Neutrophil (primary cell): ENCODE measurements around the gene NQO1.

Source experiments
- H3K27ac ChIP-seq: fragments of 200-600 bp; sonication (generic); 2 replicates; pipeline ENCODE4 v1.5.1; 2016; ENCODE audit warnings: mild to moderate bottlenecking, moderate library complexity
- H3K27me3 ChIP-seq: fragments of 200-600 bp; sonication (generic); 2 replicates; pipeline ENCODE4 v1.6.0; 2016; ENCODE audit warnings: mild to moderate bottlenecking
- H3K36me3 ChIP-seq: fragments of 200-600 bp; sonication (generic); 2 replicates; pipeline ENCODE4 v1.5.1; 2017
- H3K4me1 ChIP-seq, 2 experiments: fragments of 200-600 bp in 1 of 2; sonication (generic) in 1 of 2; 1 replicate in 1 of 2; 2 replicates in 1 of 2; pipeline versions ENCODE4 v1.5.1 to v1.6.1; 2013 to 2016; ENCODE audit warnings: low read depth in 1 of 2, low read length in 1 of 2, mild to moderate bottlenecking in 1 of 2, moderate library complexity in 1 of 2; ENCODE audit not compliant: control insufficient read depth in 1 of 2, insufficient read depth in 1 of 2
- H3K4me3 ChIP-seq, 2 experiments: fragments of 200-600 bp in 1 of 2; sonication (generic) in 1 of 2; 1 replicate in 1 of 2; 2 replicates in 1 of 2; pipeline ENCODE4 v1.5.1; 2013 to 2016; ENCODE audit warnings: low read depth in 1 of 2, low read length in 1 of 2, mild to moderate bottlenecking in 1 of 2, moderate library complexity in 1 of 2
- H3K9me3 ChIP-seq: fragments of 200-600 bp; sonication (generic); 2 replicates; pipeline ENCODE4 v1.5.1; 2016
- TF ChIP-seq, protein P1 (sequence below): fragments of 200-600 bp; sonication (generic); IDR thresholded peaks from 2 replicates; pipeline ENCODE4 v1.5.1; 2016; ENCODE audit warnings: antibody characterized with exemption

NQO1 gene

DNA sequence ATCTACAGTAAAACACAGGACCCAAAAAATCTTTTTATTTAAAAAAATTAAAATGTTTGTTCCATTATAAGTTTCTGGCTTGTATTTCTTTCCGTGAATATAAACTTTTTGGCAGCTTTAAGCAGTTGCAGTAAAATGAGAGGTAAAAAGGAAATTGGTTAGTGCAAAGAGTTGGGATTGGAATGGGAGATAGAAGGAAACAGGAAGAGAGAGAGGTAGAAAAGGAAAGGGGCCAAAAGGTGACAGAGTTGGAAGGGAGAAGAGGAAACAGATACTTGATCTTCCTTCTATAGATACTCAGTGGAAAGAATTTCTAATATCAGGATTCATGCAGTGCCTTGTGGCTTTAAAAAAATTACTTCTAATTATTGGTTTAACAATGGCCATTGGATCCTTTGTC is 63.5 kb downstream of the NQO1 start:
- Histone ChIP-seq H3K4me3 (no peak overlapping the region), H3K36me3 (peaks cover 35% of the 10 kb centered on the region), H3K4me1 (no peaks in the 10 kb centered on the region), H3K27ac (no peak overlapping the region), H3K9me3 (no peaks in the 10 kb centered on the region), H3K27me3 (no peaks in the 10 kb centered on the region)
- TF ChIP-seq, protein P1, sequence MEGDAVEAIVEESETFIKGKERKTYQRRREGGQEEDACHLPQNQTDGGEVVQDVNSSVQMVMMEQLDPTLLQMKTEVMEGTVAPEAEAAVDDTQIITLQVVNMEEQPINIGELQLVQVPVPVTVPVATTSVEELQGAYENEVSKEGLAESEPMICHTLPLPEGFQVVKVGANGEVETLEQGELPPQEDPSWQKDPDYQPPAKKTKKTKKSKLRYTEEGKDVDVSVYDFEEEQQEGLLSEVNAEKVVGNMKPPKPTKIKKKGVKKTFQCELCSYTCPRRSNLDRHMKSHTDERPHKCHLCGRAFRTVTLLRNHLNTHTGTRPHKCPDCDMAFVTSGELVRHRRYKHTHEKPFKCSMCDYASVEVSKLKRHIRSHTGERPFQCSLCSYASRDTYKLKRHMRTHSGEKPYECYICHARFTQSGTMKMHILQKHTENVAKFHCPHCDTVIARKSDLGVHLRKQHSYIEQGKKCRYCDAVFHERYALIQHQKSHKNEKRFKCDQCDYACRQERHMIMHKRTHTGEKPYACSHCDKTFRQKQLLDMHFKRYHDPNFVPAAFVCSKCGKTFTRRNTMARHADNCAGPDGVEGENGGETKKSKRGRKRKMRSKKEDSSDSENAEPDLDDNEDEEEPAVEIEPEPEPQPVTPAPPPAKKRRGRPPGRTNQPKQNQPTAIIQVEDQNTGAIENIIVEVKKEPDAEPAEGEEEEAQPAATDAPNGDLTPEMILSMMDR: no peak

DNA sequence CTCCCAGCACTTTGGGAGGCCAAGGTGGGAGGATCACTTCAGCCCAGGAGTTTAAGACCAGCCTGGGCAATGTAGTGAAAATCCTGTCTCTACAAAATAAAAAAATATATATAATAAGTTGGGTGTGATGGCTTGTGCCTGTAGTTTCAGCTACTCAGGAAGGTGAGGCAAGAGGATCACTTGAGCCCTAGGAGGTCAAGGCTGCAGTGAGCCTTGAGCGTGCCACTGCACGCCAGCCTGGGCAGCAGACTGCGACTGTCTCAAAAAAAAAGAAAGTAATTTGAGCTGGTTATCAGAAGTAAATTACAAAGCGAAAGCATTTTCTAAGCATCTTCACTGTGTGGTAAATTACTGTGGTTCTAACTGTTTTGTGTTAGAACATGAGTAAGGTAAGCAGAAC is 66.2 kb downstream of the NQO1 start:
- H3K9me3 ChIP-seq: no peaks in the 10 kb centered on the region
- no peak overlapping the region for H3K4me3 ChIP-seq
- TF ChIP-seq, protein P1: no peak
- no peak overlapping the region for H3K27ac ChIP-seq
- peaks cover 56% of the 10 kb centered on the region for H3K36me3 ChIP-seq
- no peaks in the 10 kb centered on the region for H3K27me3 ChIP-seq
- no peaks in the 10 kb centered on the region for H3K4me1 ChIP-seq
